Astrocyte (in vitro differentiated cells and primary cell): ENCODE data around the gene ZBTB8OS. TPM values are rescaled to one million over a fixed set of nuclear protein-coding genes. Genes with fewer than 3 reads are reported as not detected.

Experiments used
- DNase-seq: peaks from one replicate; pipeline ENCODE4 v3.0.0-alpha.2; 2010; ENCODE audit warnings: low read depth
- FAIRE-seq: peaks from 2 replicates; lab custom pipeline; 2011; peaks lifted over from hg19 to GRCh38; lab: Jason Lieb, UNC
- H2AFZ ChIP-seq: 2 replicates; pipeline ENCODE4 v1.6.0; 2012; ENCODE audit warnings: low read depth, low read length, inconsistent platforms
- H3K27ac ChIP-seq: 2 replicates; pipeline ENCODE4 v1.5.1; 2011; ENCODE audit warnings: low read depth, low read length, inconsistent platforms
- H3K27me3 ChIP-seq: 2 replicates; pipeline ENCODE4 v1.6.0; 2011; ENCODE audit warnings: low read length, inconsistent platforms; ENCODE audit not compliant: insufficient read depth
- H3K36me3 ChIP-seq: 2 replicates; pipeline ENCODE4 v1.5.1; 2011; ENCODE audit warnings: low read length, inconsistent platforms; ENCODE audit not compliant: insufficient read depth
- H3K4me1 ChIP-seq: 2 replicates; pipeline ENCODE4 v1.5.1; 2011; ENCODE audit warnings: low read length, inconsistent platforms; ENCODE audit not compliant: insufficient read depth
- H3K4me2 ChIP-seq: 2 replicates; pipeline ENCODE4 v1.6.0; 2012; ENCODE audit warnings: low read length, inconsistent platforms
- H3K4me3 ChIP-seq: 2 replicates; pipeline ENCODE4 v1.5.1; 2011; ENCODE audit warnings: low read depth, mild to moderate bottlenecking, low read length, inconsistent platforms; ENCODE audit not compliant: insufficient read depth
- H3K79me2 ChIP-seq: 2 replicates; pipeline ENCODE4 v1.6.0; 2012; ENCODE audit warnings: mild to moderate bottlenecking, low read length, inconsistent platforms; ENCODE audit not compliant: insufficient read depth
- H3K9ac ChIP-seq: 2 replicates; pipeline ENCODE4 v1.6.0; 2012; ENCODE audit warnings: mild to moderate bottlenecking, low read length, inconsistent platforms
- H3K9me3 ChIP-seq: 2 replicates; pipeline ENCODE4 v1.5.1; 2012; ENCODE audit warnings: low read depth, mild to moderate bottlenecking, low read length, inconsistent platforms; ENCODE audit not compliant: insufficient read depth
- H4K20me1 ChIP-seq: 2 replicates; pipeline ENCODE4 v1.6.0; 2012; ENCODE audit warnings: low read length, inconsistent platforms; ENCODE audit not compliant: insufficient read depth
- H3K27ac Mint-ChIP-seq: one replicate; pipeline ENCODE4 v1.8.0; 2021; ENCODE audit warnings: mild to moderate bottlenecking, mixed read lengths; ENCODE audit not compliant: unreplicated experiment
- H3K27me3 Mint-ChIP-seq: one replicate; pipeline ENCODE4 v1.8.0; 2021; ENCODE audit warnings: low read depth, mixed read lengths; ENCODE audit not compliant: unreplicated experiment
- H3K36me3 Mint-ChIP-seq: one replicate; pipeline ENCODE4 v1.8.0; 2021; ENCODE audit warnings: low read depth, mixed read lengths; ENCODE audit not compliant: unreplicated experiment
- H3K4me1 Mint-ChIP-seq: one replicate; pipeline ENCODE4 v1.8.0; 2021; ENCODE audit warnings: low read depth, mixed read lengths; ENCODE audit not compliant: unreplicated experiment
- H3K4me3 Mint-ChIP-seq: one replicate; pipeline ENCODE4 v1.8.0; 2021; ENCODE audit warnings: mild to moderate bottlenecking, moderate library complexity, mixed read lengths; ENCODE audit not compliant: unreplicated experiment
- H3K9me3 Mint-ChIP-seq: one replicate; pipeline ENCODE4 v1.8.0; 2021; ENCODE audit warnings: mild to moderate bottlenecking, mixed read lengths; ENCODE audit not compliant: unreplicated experiment
- CTCF ChIP-seq: IDR thresholded peaks from 2 replicates; pipeline ENCODE4 v1.5.1; 2011; ENCODE audit warnings: low read depth, mild to moderate bottlenecking, inconsistent platforms, low read length, moderate library complexity; ENCODE audit not compliant: insufficient read depth
- EZH2 ChIP-seq: IDR thresholded peaks from 2 replicates; pipeline ENCODE4 v1.6.1; 2012; ENCODE audit warnings: mild to moderate bottlenecking, low read length, inconsistent platforms; ENCODE audit not compliant: insufficient read depth
- total RNA-seq: library from RNA; stranded (reverse); gene quantifications from 2 replicates; pipeline ENCODE4 v1.2.1, GENCODE V29; 2021

ZBTB8OS gene
- total RNA-seq, 1 donor from 2014 or later = 60.4 TPM

- Histone ChIP-seq H2AFZ (peak within 1 kb of the TSS; percentile 93), H3K4me3 (peak within 1 kb of the TSS; percentile 93), H3K4me2 (peak within 1 kb of the TSS; percentile 99), H3K27ac (peak within 1 kb of the TSS; percentile 100), H3K79me2 (peaks cover 86% of the 10 kb centered on the region), H3K27me3 (no peaks in the 10 kb centered on the region), H4K20me1 (peaks cover 28% of the 10 kb centered on the region), H3K9ac (peak within 1 kb of the TSS; percentile 100), H3K36me3 (peaks cover 9% of the 10 kb centered on the region), H3K4me1 (peaks cover 19% of the 10 kb centered on the region), H3K9me3 (no peaks in the 10 kb centered on the region)
- TF ChIP-seq CTCF = no peak
- TF ChIP-seq EZH2 = no peak
- Mint-ChIP-seq H3K27ac (peak within 1 kb of the TSS; percentile 100), H3K36me3 (peaks cover 14% of the 10 kb centered on the region), H3K4me1 (peaks cover 19% of the 10 kb centered on the region), H3K27me3 (no peaks in the 10 kb centered on the region), H3K9me3 (no peaks in the 10 kb centered on the region), H3K4me3 (peak within 1 kb of the TSS; percentile 97)
- FAIRE-seq (no peak), DNase-seq (peak; percentile 89)
These were observed 556 bp upstream of the ZBTB8OS start, which contains the start of gene RBBP4 for GRCh38 chr1:32650752-32651460. Gene RBBP4, plus strand, starts transcription at chr1:32651208. Its CDS starts 99 bp downstream, at chr1:32651307.

- no peak overlapping the region for H2AFZ ChIP-seq
- DNase-seq (no peak), FAIRE-seq (no peak)
- H3K9ac ChIP-seq = no peak overlapping the region
- Mint-ChIP-seq H3K27ac (no peak overlapping the region), H3K36me3 (peaks cover 8% of the 10 kb centered on the region), H3K9me3 (no peaks in the 10 kb centered on the region), H3K4me1 (peaks cover 8% of the 10 kb centered on the region), H3K4me3 (peak overlapping the region; percentile 41), H3K27me3 (no peaks in the 10 kb centered on the region)
- no peaks in the 10 kb centered on the region for H3K27me3 ChIP-seq
- peaks cover 18% of the 10 kb centered on the region for H4K20me1 ChIP-seq
- H3K9me3 ChIP-seq = no peaks in the 10 kb centered on the region
- H3K27ac ChIP-seq = no peak overlapping the region
- no peak overlapping the region for H3K4me3 ChIP-seq
- no peaks in the 10 kb centered on the region for H3K36me3 ChIP-seq
- peaks cover 6% of the 10 kb centered on the region for H3K4me1 ChIP-seq
- H3K4me2 ChIP-seq = no peak overlapping the region
- TF ChIP-seq EZH2 (no peak), CTCF (no peak)
- peaks cover 77% of the 10 kb centered on the region for H3K79me2 ChIP-seq
These were observed 2.8 kb downstream of the ZBTB8OS start for GRCh38 chr1:32647308-32648134.
